ENCODE data around the gene THBD. TPM values are rescaled to one million over a fixed set of nuclear protein-coding genes. Genes with fewer than 3 reads are reported as not detected.

The THBD gene
- total RNA-seq, 4 donors from 2014 or later = 12.0 to 77.4 (median 39.5) TPM

- ATAC-seq = no peak
- no peak overlapping the region for H3K4me3 ChIP-seq
- H3K36me3 ChIP-seq = no peaks in the 10 kb centered on the region
- 34 to 69% methylated on average over 3 of the region's 3 CpGs for WGBS, 2 donors (ENCODE audit: low coverage in 1 of 2)
- TF ChIP-seq POLR2A (IDR thresholded peaks at IDR 0.05) = no peak
- H3K27me3 ChIP-seq = no peaks in the 10 kb centered on the region
- no peaks in the 10 kb centered on the region for H3K9me3 ChIP-seq
- peaks cover 0 to 37% (median 26%) of the 10 kb centered on the region in 3 donors for H3K4me1 ChIP-seq
- H3K27ac ChIP-seq = no peak overlapping the region
Observed at GRCh38 chr20:23059001-23059400, 9.5 kb upstream of the THBD start.

GRCh38 chr20:23058240-23058639 lies 8.8 kb upstream of the THBD start:
- Histone ChIP-seq H3K27me3 (peaks cover 2% of the 10 kb centered on the region), H3K27ac (no peak overlapping the region), H3K4me3 (no peak overlapping the region), H3K4me1 (peaks cover 0 to 37% (median 26%) of the 10 kb centered on the region in 3 donors), H3K36me3 (no peaks in the 10 kb centered on the region), H3K9me3 (no peaks in the 10 kb centered on the region)
- WGBS, 2 donors (ENCODE audit: low coverage in 1 of 2) = 85 to 88% methylated on average over 1 of the region's 1 CpG
- TF ChIP-seq EP300 (IDR thresholded peaks at IDR 0.05) (no peak), POLR2A (IDR thresholded peaks at IDR 0.05) (no peak), CTCF (IDR thresholded peaks at IDR 0.05) (no peak), POLR2AphosphoS5 (IDR thresholded peaks at IDR 0.05) (no peak)
- no peak for ATAC-seq

GRCh38 chr20:23052904-23053303 lies 3.4 kb upstream of the THBD start:
- H3K36me3 ChIP-seq = no peaks in the 10 kb centered on the region
- no peak overlapping the region for H3K4me3 ChIP-seq
- WGBS, 2 donors (ENCODE audit: low coverage in 1 of 2) = 80 to 90% methylated on average over 2 to 3 of the region's 5 CpGs
- H3K4me1 ChIP-seq = peaks cover 0 to 38% (median 6%) of the 10 kb centered on the region in 3 donors
- peaks cover 46% of the 10 kb centered on the region for H3K27me3 ChIP-seq
- no peak overlapping the region for H3K27ac ChIP-seq
- H3K9me3 ChIP-seq = no peaks in the 10 kb centered on the region
- no peak for ATAC-seq
- TF ChIP-seq POLR2AphosphoS5 (IDR thresholded peaks at IDR 0.05) (no peak), EP300 (IDR thresholded peaks at IDR 0.05) (no peak), CTCF (IDR thresholded peaks at IDR 0.05) (no peak), POLR2A (IDR thresholded peaks at IDR 0.05) (no peak)

- 4 to 40% methylated on average over 1 to 4 of the region's 46 CpGs for WGBS, 2 donors (ENCODE audit: low coverage in 1 of 2)
- Histone ChIP-seq H3K9me3 (no peaks in the 10 kb centered on the region), H3K27me3 (peaks cover 65% of the 10 kb centered on the region), H3K4me1 (peaks cover 0 to 54% (median 11%) of the 10 kb centered on the region in 3 donors), H3K4me3 (peak overlapping the region; percentile 35 to 58), H3K27ac (peak overlapping the region; percentile 7 to 85 (median 82)), H3K36me3 (no peaks in the 10 kb centered on the region)
- peak; percentile 21 for ATAC-seq
- no peak for TF ChIP-seq POLR2AphosphoS5 (IDR thresholded peaks at IDR 0.05)
- peak in 3 of 4 experiments; percentile 46 to 67 (median 54) for TF ChIP-seq CTCF (IDR thresholded peaks at IDR 0.05)
- TF ChIP-seq EP300 (IDR thresholded peaks at IDR 0.05) = no peak
- peak; percentile 10 to 22 for TF ChIP-seq POLR2A (IDR thresholded peaks at IDR 0.05)
Observed at GRCh38 chr20:23050847-23051627, 1.6 kb upstream of the THBD start.

- Histone ChIP-seq H3K9me3 (no peaks in the 10 kb centered on the region), H3K4me1 (peaks cover 0 to 54% (median 11%) of the 10 kb centered on the region in 3 donors), H3K4me3 (peak overlapping the region; percentile 35 to 58), H3K36me3 (no peaks in the 10 kb centered on the region), H3K27ac (peak overlapping the region; percentile 4 to 85 (median 82)), H3K27me3 (peaks cover 72% of the 10 kb centered on the region)
- WGBS, 2 donors (ENCODE audit: low coverage in 1 of 2) = 0% methylated on average over 9 of the region's 48 CpGs; no CpG with 5 or more reads in 1 of the 2 donors
- TF ChIP-seq CTCF (IDR thresholded peaks at IDR 0.05) (no peak), POLR2AphosphoS5 (IDR thresholded peaks at IDR 0.05) (peak; percentile 6)
- peak; percentile 58 for ATAC-seq
Observed at GRCh38 chr20:23050076-23050838, 785 bp upstream of the THBD start.
